Esophagus squamous epithelium (tissue), 4 donors: ENCODE measurements around the gene MAP2K3.
"Not testable (repeated sequence)": the region's sequence is repeated elsewhere in the genome, so short reads cannot be mapped to it uniquely, and the experiment has no call there.

Experiments used
- POLR2A ChIP-seq, 4 donors: fragments of 450-650 bp; IDR thresholded peaks; one replicate each; pipeline ENCODE4 v1.6.1; 2017; ENCODE audit warnings: antibody characterized with exemption in 4 of 4, mild to moderate bottlenecking in 4 of 4, moderate library complexity in 3 of 4
- TF ChIP-seq, protein P1 (sequence below), 6 experiments: fragments of 450-650 bp in 4 of 6; fragments of 200-600 bp in 2 of 6; sonication (generic) in 2 of 6; IDR thresholded peaks; one replicate each; pipeline ENCODE4 v1.5.1; 2016 to 2019; ENCODE audit warnings: antibody characterized with exemption in 6 of 6, mild to moderate bottlenecking in 4 of 6, moderate library complexity in 4 of 6

- not testable (repeated sequence) for TF ChIP-seq POLR2A (IDR thresholded peaks at IDR 0.05)
- TF ChIP-seq, protein P1, sequence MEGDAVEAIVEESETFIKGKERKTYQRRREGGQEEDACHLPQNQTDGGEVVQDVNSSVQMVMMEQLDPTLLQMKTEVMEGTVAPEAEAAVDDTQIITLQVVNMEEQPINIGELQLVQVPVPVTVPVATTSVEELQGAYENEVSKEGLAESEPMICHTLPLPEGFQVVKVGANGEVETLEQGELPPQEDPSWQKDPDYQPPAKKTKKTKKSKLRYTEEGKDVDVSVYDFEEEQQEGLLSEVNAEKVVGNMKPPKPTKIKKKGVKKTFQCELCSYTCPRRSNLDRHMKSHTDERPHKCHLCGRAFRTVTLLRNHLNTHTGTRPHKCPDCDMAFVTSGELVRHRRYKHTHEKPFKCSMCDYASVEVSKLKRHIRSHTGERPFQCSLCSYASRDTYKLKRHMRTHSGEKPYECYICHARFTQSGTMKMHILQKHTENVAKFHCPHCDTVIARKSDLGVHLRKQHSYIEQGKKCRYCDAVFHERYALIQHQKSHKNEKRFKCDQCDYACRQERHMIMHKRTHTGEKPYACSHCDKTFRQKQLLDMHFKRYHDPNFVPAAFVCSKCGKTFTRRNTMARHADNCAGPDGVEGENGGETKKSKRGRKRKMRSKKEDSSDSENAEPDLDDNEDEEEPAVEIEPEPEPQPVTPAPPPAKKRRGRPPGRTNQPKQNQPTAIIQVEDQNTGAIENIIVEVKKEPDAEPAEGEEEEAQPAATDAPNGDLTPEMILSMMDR (IDR thresholded peaks at IDR 0.05), result not testable (repeated sequence)
Measured at GRCh38 chr17:21339571-21339970, 55.1 kb downstream of the MAP2K3 start.
